Keratinocyte (primary cell): Measurements from ENCODE around the gene FZD4. TPM values are rescaled to one million over a fixed set of nuclear protein-coding genes. Genes with fewer than 3 reads are reported as not detected.

ENCODE experiments used
- DNase-seq: peaks from one replicate; pipeline ENCODE4 v3.0.0-alpha.2; 2011; ENCODE audit warnings: low read depth, missing footprints, low spot score
- FAIRE-seq: peaks from 2 replicates; lab custom pipeline; 2011; peaks lifted over from hg19 to GRCh38; lab: Jason Lieb, UNC
- H2AFZ ChIP-seq: 2 replicates; pipeline ENCODE4 v1.6.0; 2012; ENCODE audit warnings: low read length, control low read depth, inconsistent platforms; ENCODE audit not compliant: control insufficient read depth
- H3K27ac ChIP-seq: 2 replicates; pipeline ENCODE4 v1.5.1; 2011; ENCODE audit warnings: low read length; ENCODE audit not compliant: control insufficient read depth, insufficient read depth
- H3K27me3 ChIP-seq: 3 replicates; pipeline ENCODE4 v1.6.0; 2011; ENCODE audit warnings: low read length; ENCODE audit not compliant: control insufficient read depth, insufficient read depth; ENCODE audit errors: extremely low read depth
- H3K36me3 ChIP-seq, 2 experiments: 2 replicates in 1 of 2; 3 replicates in 1 of 2; pipeline ENCODE4 v1.5.1; 2011; ENCODE audit warnings: low read length in 2 of 2, mild to moderate bottlenecking in 1 of 2; ENCODE audit not compliant: control insufficient read depth in 2 of 2, insufficient read depth in 2 of 2; ENCODE audit errors: extremely low read depth in 1 of 2
- H3K4me1 ChIP-seq: 3 replicates; pipeline ENCODE4 v1.5.1; 2011; ENCODE audit warnings: low read length; ENCODE audit not compliant: control insufficient read depth, insufficient read depth; ENCODE audit errors: extremely low read depth
- H3K4me2 ChIP-seq: 3 replicates; pipeline ENCODE4 v1.6.0; 2011; ENCODE audit warnings: low read depth, low read length; ENCODE audit not compliant: control insufficient read depth, insufficient read depth; ENCODE audit errors: extremely low read depth
- H3K4me3 ChIP-seq, 3 experiments: fragments of 200-600 bp in 1 of 3; sonication (generic) in 1 of 3; 2 replicates in 2 of 3; 3 replicates in 1 of 3; pipeline ENCODE4 v1.5.1; 2011 to 2016; ENCODE audit warnings: low read length in 3 of 3, mild to moderate bottlenecking in 3 of 3, control low read depth in 2 of 3, inconsistent platforms in 1 of 3, low read depth in 1 of 3, mixed read lengths in 1 of 3, mixed run types in 1 of 3, moderate library complexity in 1 of 3; ENCODE audit not compliant: control insufficient read depth in 2 of 3, insufficient read depth in 2 of 3; ENCODE audit errors: extremely low read depth in 1 of 3
- H3K79me2 ChIP-seq: 2 replicates; pipeline ENCODE4 v1.6.0; 2012; ENCODE audit warnings: low read length; ENCODE audit not compliant: control insufficient read depth, insufficient read depth
- H3K9ac ChIP-seq: 3 replicates; pipeline ENCODE4 v1.6.0; 2011; ENCODE audit warnings: low read length; ENCODE audit not compliant: control insufficient read depth, insufficient read depth; ENCODE audit errors: extremely low read depth
- H3K9me1 ChIP-seq: 3 replicates; pipeline ENCODE4 v1.6.0; 2011; ENCODE audit warnings: low read length; ENCODE audit not compliant: control insufficient read depth, insufficient read depth; ENCODE audit errors: extremely low read depth
- H3K9me3 ChIP-seq: 2 replicates; pipeline ENCODE4 v1.5.1; 2012; ENCODE audit warnings: low read depth, low read length; ENCODE audit not compliant: control insufficient read depth
- H4K20me1 ChIP-seq: 3 replicates; pipeline ENCODE4 v1.6.0; 2011; ENCODE audit warnings: low read length; ENCODE audit not compliant: control insufficient read depth, insufficient read depth; ENCODE audit errors: extremely low read depth
- EZH2 ChIP-seq: IDR thresholded peaks from one replicate; pipeline ENCODE4 v1.6.1; 2012; ENCODE audit warnings: inconsistent platforms, mild to moderate bottlenecking, low read length, moderate library complexity
- dilution Hi-C: fragments of 300-500 bp; cut with MboI; formaldehyde crosslinking; loops from one replicate; pipeline ENCODE4 v1.7.0; 2020; ENCODE audit warnings: low sequenced_read_pairs; ENCODE audit not compliant: extremely low pct_ligation_motif_present
- polyA plus RNA-seq, 5 experiments: library from polyadenylated mRNA; depleted of rRNA in 3 of 5; stranded (reverse) in 3 of 5; stranded (forward) in 1 of 5; unstranded in 1 of 5; fragments of >200 nt; gene quantifications; 1 replicate in 1 of 5; 2 replicates in 3 of 5; 3 replicates in 1 of 5; pipeline versions ENCODE4 v1.2.1 to v1.2.3, GENCODE V29; 2011 to 2012; ENCODE audit warnings: missing spikeins in 2 of 5, low read depth in 1 of 5, low replicate concordance in 1 of 5
- TF ChIP-seq, protein P1 (sequence below), 3 experiments: IDR thresholded peaks in 1 of 3; conservative IDR thresholded peaks in 1 of 3; optimal IDR thresholded peaks in 1 of 3; 2 replicates in 2 of 3; 3 replicates in 1 of 3; pipeline versions ENCODE3 to v1.5.1; 2011; ENCODE audit warnings: low read length in 3 of 3, mild to moderate bottlenecking in 3 of 3, moderate library complexity in 2 of 3, control low read depth in 1 of 3, inconsistent platforms in 1 of 3; ENCODE audit not compliant: insufficient read depth in 2 of 3; ENCODE audit errors: extremely low read depth in 1 of 3

The FZD4 gene
- polyA plus RNA-seq, 1 donor (not counting 4 experiments of a cell fraction or from before 2014, with no cell fraction given), result 0.56 TPM

DNA sequence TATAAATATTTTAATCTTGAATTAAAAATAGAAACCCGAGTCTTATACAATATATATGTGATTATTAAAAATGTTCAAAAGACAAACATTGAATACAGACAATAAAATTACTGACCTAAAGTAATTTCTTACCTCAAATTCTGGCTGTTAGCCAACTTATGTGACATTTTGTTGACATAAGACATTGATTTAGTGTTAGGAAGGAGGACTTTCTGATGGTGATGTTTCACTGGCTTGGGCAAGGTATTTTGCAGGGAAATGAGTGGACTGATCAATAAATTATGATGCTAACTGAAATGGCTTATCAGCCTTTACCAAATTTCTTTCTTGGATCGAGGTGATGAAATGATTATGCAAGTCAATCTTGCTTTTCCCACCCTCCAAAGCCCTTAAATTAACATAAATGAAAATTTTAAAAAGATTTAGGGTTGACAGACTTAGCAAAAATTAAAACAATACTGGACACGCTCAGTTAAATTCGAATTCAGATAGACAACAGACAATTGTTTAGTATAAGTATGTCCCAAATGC, 33.2 kb upstream of the FZD4 start:
- FAIRE-seq, result no peak
- Histone ChIP-seq H3K27me3 (no peaks in the 10 kb centered on the region), H3K9me3 (no peaks in the 10 kb centered on the region), H3K9ac (no peak overlapping the region), H3K4me1 (peaks cover 13% of the 10 kb centered on the region), H3K36me3 (no peaks in the 10 kb centered on the region), H2AFZ (no peak overlapping the region), H3K79me2 (no peaks in the 10 kb centered on the region), H4K20me1 (no peaks in the 10 kb centered on the region), H3K27ac (no peak overlapping the region), H3K4me2 (no peak overlapping the region), H3K4me3 (no peak overlapping the region), H3K9me1 (no peaks in the 10 kb centered on the region)
- TF ChIP-seq, protein P1, sequence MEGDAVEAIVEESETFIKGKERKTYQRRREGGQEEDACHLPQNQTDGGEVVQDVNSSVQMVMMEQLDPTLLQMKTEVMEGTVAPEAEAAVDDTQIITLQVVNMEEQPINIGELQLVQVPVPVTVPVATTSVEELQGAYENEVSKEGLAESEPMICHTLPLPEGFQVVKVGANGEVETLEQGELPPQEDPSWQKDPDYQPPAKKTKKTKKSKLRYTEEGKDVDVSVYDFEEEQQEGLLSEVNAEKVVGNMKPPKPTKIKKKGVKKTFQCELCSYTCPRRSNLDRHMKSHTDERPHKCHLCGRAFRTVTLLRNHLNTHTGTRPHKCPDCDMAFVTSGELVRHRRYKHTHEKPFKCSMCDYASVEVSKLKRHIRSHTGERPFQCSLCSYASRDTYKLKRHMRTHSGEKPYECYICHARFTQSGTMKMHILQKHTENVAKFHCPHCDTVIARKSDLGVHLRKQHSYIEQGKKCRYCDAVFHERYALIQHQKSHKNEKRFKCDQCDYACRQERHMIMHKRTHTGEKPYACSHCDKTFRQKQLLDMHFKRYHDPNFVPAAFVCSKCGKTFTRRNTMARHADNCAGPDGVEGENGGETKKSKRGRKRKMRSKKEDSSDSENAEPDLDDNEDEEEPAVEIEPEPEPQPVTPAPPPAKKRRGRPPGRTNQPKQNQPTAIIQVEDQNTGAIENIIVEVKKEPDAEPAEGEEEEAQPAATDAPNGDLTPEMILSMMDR (optimal IDR thresholded peaks at IDR 0.05 in 1 of 3, IDR thresholded peaks at IDR 0.05 in 1 of 3, conservative IDR thresholded peaks at IDR 0.05 in 1 of 3; ENCODE audit: extremely low read depth in 1 of 3, insufficient read depth in 2 of 3, low read length in 3 of 3), result no peak
- TF ChIP-seq EZH2, result no peak
- no peak for DNase-seq
- dilution Hi-C loops, result no loop called here

DNA sequence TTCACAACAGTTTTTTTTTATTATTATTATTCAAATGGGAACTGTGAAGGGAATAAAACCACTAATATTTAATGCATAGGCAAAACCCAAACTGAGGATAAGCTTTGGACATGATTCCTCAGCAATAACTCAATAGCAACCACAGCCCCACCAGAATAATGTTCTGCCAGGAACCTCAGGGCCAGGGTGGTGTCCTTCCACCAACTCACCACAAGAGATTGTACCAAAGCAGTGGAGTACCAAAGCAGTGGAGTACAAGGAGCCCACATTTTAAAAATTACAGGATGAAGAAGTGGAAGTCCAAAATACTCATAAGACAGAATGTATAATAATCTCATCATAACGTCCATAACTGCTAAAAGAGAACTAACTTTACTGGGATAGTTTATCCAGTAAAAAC, 32.5 kb upstream of the FZD4 start:
- dilution Hi-C loops, result no loop called here
- Histone ChIP-seq H4K20me1 (no peaks in the 10 kb centered on the region), H3K27me3 (no peaks in the 10 kb centered on the region), H3K27ac (no peak overlapping the region), H3K9me1 (no peaks in the 10 kb centered on the region), H3K79me2 (no peaks in the 10 kb centered on the region), H3K4me3 (no peak overlapping the region), H3K9me3 (no peaks in the 10 kb centered on the region), H3K4me2 (no peak overlapping the region), H3K36me3 (no peaks in the 10 kb centered on the region), H3K9ac (no peak overlapping the region), H3K4me1 (peaks cover 13% of the 10 kb centered on the region), H2AFZ (no peak overlapping the region)
- no peak for TF ChIP-seq EZH2
- TF ChIP-seq, protein P1 (optimal IDR thresholded peaks at IDR 0.05 in 1 of 3, IDR thresholded peaks at IDR 0.05 in 1 of 3, conservative IDR thresholded peaks at IDR 0.05 in 1 of 3; ENCODE audit: extremely low read depth in 1 of 3, insufficient read depth in 2 of 3, low read length in 3 of 3), result no peak
- DNase-seq (no peak), FAIRE-seq (no peak)
